Transverse colon (tissue), 4 donors: ENCODE results near the gene CYFIP1.

Experiments used
- EP300 ChIP-seq: sonication (generic); formaldehyde crosslinking; IDR thresholded peaks from one replicate; pipeline ENCODE4 v1.6.1; 2017; ENCODE audit warnings: antibody characterized with exemption, low read depth
- POLR2A ChIP-seq: fragments of 450-650 bp; IDR thresholded peaks from one replicate; pipeline ENCODE4 v1.6.1; 2016; ENCODE audit warnings: antibody characterized with exemption, mild to moderate bottlenecking, moderate library complexity
- POLR2AphosphoS5 ChIP-seq, 3 donors: sonication (generic); formaldehyde crosslinking; IDR thresholded peaks; one replicate each; pipeline ENCODE4 v1.6.1; 2016; ENCODE audit warnings: antibody characterized with exemption in 3 of 3
- TF ChIP-seq, protein P1 (sequence below), 5 experiments: fragments of 200-600 bp in 3 of 5; fragments of 450-650 bp in 2 of 5; sonication (generic) in 3 of 5; IDR thresholded peaks; 1 replicate in 2 of 5; 2 replicates in 3 of 5; pipeline ENCODE4 v1.5.1; 2016 to 2017; ENCODE audit warnings: antibody characterized with exemption in 5 of 5, inconsistent platforms in 3 of 5, mild to moderate bottlenecking in 2 of 5, moderate library complexity in 1 of 5

GRCh38 chr15:22883196-22883595 is 97.0 kb downstream of the CYFIP1 start:
- TF ChIP-seq, protein P1, sequence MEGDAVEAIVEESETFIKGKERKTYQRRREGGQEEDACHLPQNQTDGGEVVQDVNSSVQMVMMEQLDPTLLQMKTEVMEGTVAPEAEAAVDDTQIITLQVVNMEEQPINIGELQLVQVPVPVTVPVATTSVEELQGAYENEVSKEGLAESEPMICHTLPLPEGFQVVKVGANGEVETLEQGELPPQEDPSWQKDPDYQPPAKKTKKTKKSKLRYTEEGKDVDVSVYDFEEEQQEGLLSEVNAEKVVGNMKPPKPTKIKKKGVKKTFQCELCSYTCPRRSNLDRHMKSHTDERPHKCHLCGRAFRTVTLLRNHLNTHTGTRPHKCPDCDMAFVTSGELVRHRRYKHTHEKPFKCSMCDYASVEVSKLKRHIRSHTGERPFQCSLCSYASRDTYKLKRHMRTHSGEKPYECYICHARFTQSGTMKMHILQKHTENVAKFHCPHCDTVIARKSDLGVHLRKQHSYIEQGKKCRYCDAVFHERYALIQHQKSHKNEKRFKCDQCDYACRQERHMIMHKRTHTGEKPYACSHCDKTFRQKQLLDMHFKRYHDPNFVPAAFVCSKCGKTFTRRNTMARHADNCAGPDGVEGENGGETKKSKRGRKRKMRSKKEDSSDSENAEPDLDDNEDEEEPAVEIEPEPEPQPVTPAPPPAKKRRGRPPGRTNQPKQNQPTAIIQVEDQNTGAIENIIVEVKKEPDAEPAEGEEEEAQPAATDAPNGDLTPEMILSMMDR (IDR thresholded peaks at IDR 0.05), result no peak
- no peak for TF ChIP-seq POLR2AphosphoS5 (IDR thresholded peaks at IDR 0.05)
- TF ChIP-seq POLR2A, result no peak
- TF ChIP-seq EP300, result no peak
